GM23338 (cell line): ENCODE data around the gene SOX30. TPM values are rescaled to one million over a fixed set of nuclear protein-coding genes. Genes with fewer than 3 reads are reported as not detected.

ENCODE experiments used
- ATAC-seq: fragments of 200-7000 bp; cut with Tn5 transposase; 3 replicates; pipeline ENCODE4 v1.9.1; 2020
- DNase-seq: peaks from one replicate; pipeline ENCODE4 v3.0.0-alpha.2; 2015; ENCODE audit warnings: low spot score
- H2AFZ ChIP-seq: fragments of 200-600 bp; sonication (generic); 2 replicates; pipeline ENCODE4 v1.8.0; 2016; ENCODE audit warnings: antibody characterized with exemption, mild to moderate bottlenecking, moderate library complexity
- H3F3A ChIP-seq: fragments of 200-600 bp; sonication (generic); replicated peaks from 2 replicates; pipeline ENCODE4 v1.8.0; 2017; ENCODE audit warnings: antibody characterized with exemption, mixed run types, low read depth
- H3K27ac ChIP-seq: fragments of 200-600 bp; sonication (generic); 2 replicates; pipeline ENCODE4 v1.6.1; 2016; ENCODE audit warnings: low read depth
- H3K27me3 ChIP-seq: fragments of 200-600 bp; sonication (generic); 2 replicates; pipeline ENCODE4 v1.8.0; 2016; ENCODE audit warnings: mild to moderate bottlenecking, mixed run types, moderate library complexity; ENCODE audit not compliant: insufficient read depth
- H3K36me3 ChIP-seq: fragments of 200-600 bp; sonication (generic); 2 replicates; pipeline ENCODE4 v1.8.0; 2016; ENCODE audit warnings: mild to moderate bottlenecking; ENCODE audit not compliant: insufficient read depth
- H3K4me1 ChIP-seq: fragments of 200-600 bp; sonication (generic); 2 replicates; pipeline ENCODE4 v1.8.0; 2016; ENCODE audit warnings: mild to moderate bottlenecking, moderate library complexity; ENCODE audit not compliant: insufficient read depth
- H3K4me2 ChIP-seq: fragments of 200-600 bp; sonication (generic); 2 replicates; pipeline ENCODE4 v1.7.1; 2017; ENCODE audit warnings: mixed run types
- H3K4me3 ChIP-seq: fragments of 200-600 bp; sonication (generic); 2 replicates; pipeline ENCODE4 v1.6.1; 2016; ENCODE audit warnings: mixed run types
- H3K79me2 ChIP-seq: fragments of 200-600 bp; sonication (generic); replicated peaks from 2 replicates; pipeline ENCODE4 v1.8.0; 2017; ENCODE audit warnings: mild to moderate bottlenecking; ENCODE audit not compliant: insufficient read depth
- H3K9me2 ChIP-seq: fragments of 200-600 bp; sonication (generic); 2 replicates; pipeline ENCODE4 v1.8.0; 2017; ENCODE audit not compliant: insufficient read depth
- H4K20me1 ChIP-seq: fragments of 200-600 bp; sonication (generic); replicated peaks from 2 replicates; pipeline ENCODE4 v1.8.0; 2017; ENCODE audit warnings: mild to moderate bottlenecking; ENCODE audit not compliant: insufficient read depth
- H3K27ac Mint-ChIP-seq: 2 replicates; pipeline ENCODE4 v1.8.0; 2020; ENCODE audit warnings: inconsistent platforms, mild to moderate bottlenecking, moderate library complexity, mixed read lengths
- H3K27me3 Mint-ChIP-seq: 3 replicates; pipeline ENCODE4 v1.8.0; 2022; ENCODE audit warnings: low read depth, mild to moderate bottlenecking, moderate library complexity, mixed read lengths, inconsistent platforms; ENCODE audit not compliant: insufficient read depth, poor library complexity
- H3K36me3 Mint-ChIP-seq: 3 replicates; pipeline ENCODE4 v1.8.0; 2021; ENCODE audit warnings: low read depth, mild to moderate bottlenecking, inconsistent platforms, moderate library complexity, mixed read lengths
- H3K4me1 Mint-ChIP-seq: 3 replicates; pipeline ENCODE4 v1.8.0; 2020; ENCODE audit warnings: mild to moderate bottlenecking, inconsistent platforms, mixed read lengths
- H3K4me3 Mint-ChIP-seq: 3 replicates; pipeline ENCODE4 v1.8.0; 2021; ENCODE audit warnings: moderate library complexity, mild to moderate bottlenecking, inconsistent platforms, mixed read lengths
- H3K9me3 Mint-ChIP-seq: 3 replicates; pipeline ENCODE4 v1.8.0; 2020; ENCODE audit warnings: moderate library complexity, mild to moderate bottlenecking, inconsistent platforms, mixed read lengths
- CREB1 ChIP-seq: fragments of 250-450 bp; sonication (Bioruptor Pico); IDR thresholded peaks from 2 replicates; pipeline ENCODE4 v1.5.0; 2020; ENCODE audit warnings: low read depth, mild to moderate bottlenecking, moderate library complexity
- ETS1 ChIP-seq: IDR thresholded peaks from 2 replicates; pipeline ENCODE4 v1.6.1; 2016; ENCODE audit warnings: antibody characterized with exemption
- EZH2 ChIP-seq: fragments of 200-600 bp; sonication (generic); IDR thresholded peaks from one replicate; pipeline ENCODE4 v1.8.0; 2017; ENCODE audit warnings: antibody characterized with exemption, mild to moderate bottlenecking, low read depth; ENCODE audit not compliant: unreplicated experiment
- EZH2phosphoT487 ChIP-seq: fragments of 200-600 bp; sonication (generic); IDR thresholded peaks from one replicate; pipeline ENCODE4 v1.8.1; 2018; ENCODE audit warnings: antibody characterized with exemption; ENCODE audit not compliant: unreplicated experiment
- JUNB ChIP-seq: IDR thresholded peaks from one replicate; pipeline ENCODE4 v1.6.1; 2016; ENCODE audit warnings: antibody characterized with exemption; ENCODE audit not compliant: unreplicated experiment
- NANOG ChIP-seq: IDR thresholded peaks from 2 replicates; pipeline ENCODE4 v1.6.1; 2016; ENCODE audit warnings: antibody characterized with exemption, borderline replicate concordance
- POLR2AphosphoS5 ChIP-seq: IDR thresholded peaks from 2 replicates; pipeline ENCODE4 v1.6.1; 2016; ENCODE audit warnings: antibody characterized with exemption, low read depth
- STAT1 ChIP-seq: IDR thresholded peaks from one replicate; pipeline ENCODE4 v1.6.1; 2016; ENCODE audit warnings: antibody characterized with exemption; ENCODE audit not compliant: unreplicated experiment
- ZNF114 ChIP-seq: fragments of 250-450 bp; sonication (Bioruptor Pico); IDR thresholded peaks from 2 replicates; pipeline ENCODE4 v1.5.0; 2020; ENCODE audit warnings: mild to moderate bottlenecking, moderate library complexity
- ZNF331 ChIP-seq: fragments of 250-450 bp; sonication (Bioruptor Pico); IDR thresholded peaks from 2 replicates; pipeline ENCODE4 v1.5.0; 2020; ENCODE audit warnings: low read depth, mild to moderate bottlenecking, moderate library complexity
- polyA plus RNA-seq: library from polyadenylated mRNA; unstranded; fragments of >200 nt; fragmentation: Nextera tagmentation; extraction: Ambion mirVana; gene quantifications from 2 replicates; pipeline ENCODE4 v1.2.1, GENCODE V29; 2016
- total RNA-seq: library from RNA; depleted of rRNA; stranded (reverse); fragments of >200 nt; shearing (Covaris generic); gene quantifications from 2 replicates; pipeline ENCODE4 v1.2.3, GENCODE V29; 2014
- TF ChIP-seq, protein P1 (sequence below): fragments of 250-450 bp; sonication (Bioruptor Pico); IDR thresholded peaks from 2 replicates; pipeline ENCODE4 v1.5.0; 2020; ENCODE audit warnings: mild to moderate bottlenecking, moderate library complexity
- TF ChIP-seq, protein P2 (sequence below): IDR thresholded peaks from one replicate; pipeline ENCODE4 v1.6.1; 2018; ENCODE audit warnings: antibody characterized with exemption; ENCODE audit not compliant: unreplicated experiment
- TF ChIP-seq, protein P3 (sequence below), 2 experiments: fragments of 200-600 bp in 1 of 2; sonication (generic) in 1 of 2; conservative IDR thresholded peaks; 2 replicates each; pipeline versions ENCODE4 v1.5.1 to v1.6.1; 2016 to 2017; ENCODE audit warnings: antibody characterized with exemption in 2 of 2, low read depth in 2 of 2, mild to moderate bottlenecking in 2 of 2, moderate library complexity in 1 of 2

Gene SOX30
- total and polyA plus RNA-seq, 2 experiments from 2014 or later: 0.47 to 1.3 TPM

- TF ChIP-seq, protein P1, sequence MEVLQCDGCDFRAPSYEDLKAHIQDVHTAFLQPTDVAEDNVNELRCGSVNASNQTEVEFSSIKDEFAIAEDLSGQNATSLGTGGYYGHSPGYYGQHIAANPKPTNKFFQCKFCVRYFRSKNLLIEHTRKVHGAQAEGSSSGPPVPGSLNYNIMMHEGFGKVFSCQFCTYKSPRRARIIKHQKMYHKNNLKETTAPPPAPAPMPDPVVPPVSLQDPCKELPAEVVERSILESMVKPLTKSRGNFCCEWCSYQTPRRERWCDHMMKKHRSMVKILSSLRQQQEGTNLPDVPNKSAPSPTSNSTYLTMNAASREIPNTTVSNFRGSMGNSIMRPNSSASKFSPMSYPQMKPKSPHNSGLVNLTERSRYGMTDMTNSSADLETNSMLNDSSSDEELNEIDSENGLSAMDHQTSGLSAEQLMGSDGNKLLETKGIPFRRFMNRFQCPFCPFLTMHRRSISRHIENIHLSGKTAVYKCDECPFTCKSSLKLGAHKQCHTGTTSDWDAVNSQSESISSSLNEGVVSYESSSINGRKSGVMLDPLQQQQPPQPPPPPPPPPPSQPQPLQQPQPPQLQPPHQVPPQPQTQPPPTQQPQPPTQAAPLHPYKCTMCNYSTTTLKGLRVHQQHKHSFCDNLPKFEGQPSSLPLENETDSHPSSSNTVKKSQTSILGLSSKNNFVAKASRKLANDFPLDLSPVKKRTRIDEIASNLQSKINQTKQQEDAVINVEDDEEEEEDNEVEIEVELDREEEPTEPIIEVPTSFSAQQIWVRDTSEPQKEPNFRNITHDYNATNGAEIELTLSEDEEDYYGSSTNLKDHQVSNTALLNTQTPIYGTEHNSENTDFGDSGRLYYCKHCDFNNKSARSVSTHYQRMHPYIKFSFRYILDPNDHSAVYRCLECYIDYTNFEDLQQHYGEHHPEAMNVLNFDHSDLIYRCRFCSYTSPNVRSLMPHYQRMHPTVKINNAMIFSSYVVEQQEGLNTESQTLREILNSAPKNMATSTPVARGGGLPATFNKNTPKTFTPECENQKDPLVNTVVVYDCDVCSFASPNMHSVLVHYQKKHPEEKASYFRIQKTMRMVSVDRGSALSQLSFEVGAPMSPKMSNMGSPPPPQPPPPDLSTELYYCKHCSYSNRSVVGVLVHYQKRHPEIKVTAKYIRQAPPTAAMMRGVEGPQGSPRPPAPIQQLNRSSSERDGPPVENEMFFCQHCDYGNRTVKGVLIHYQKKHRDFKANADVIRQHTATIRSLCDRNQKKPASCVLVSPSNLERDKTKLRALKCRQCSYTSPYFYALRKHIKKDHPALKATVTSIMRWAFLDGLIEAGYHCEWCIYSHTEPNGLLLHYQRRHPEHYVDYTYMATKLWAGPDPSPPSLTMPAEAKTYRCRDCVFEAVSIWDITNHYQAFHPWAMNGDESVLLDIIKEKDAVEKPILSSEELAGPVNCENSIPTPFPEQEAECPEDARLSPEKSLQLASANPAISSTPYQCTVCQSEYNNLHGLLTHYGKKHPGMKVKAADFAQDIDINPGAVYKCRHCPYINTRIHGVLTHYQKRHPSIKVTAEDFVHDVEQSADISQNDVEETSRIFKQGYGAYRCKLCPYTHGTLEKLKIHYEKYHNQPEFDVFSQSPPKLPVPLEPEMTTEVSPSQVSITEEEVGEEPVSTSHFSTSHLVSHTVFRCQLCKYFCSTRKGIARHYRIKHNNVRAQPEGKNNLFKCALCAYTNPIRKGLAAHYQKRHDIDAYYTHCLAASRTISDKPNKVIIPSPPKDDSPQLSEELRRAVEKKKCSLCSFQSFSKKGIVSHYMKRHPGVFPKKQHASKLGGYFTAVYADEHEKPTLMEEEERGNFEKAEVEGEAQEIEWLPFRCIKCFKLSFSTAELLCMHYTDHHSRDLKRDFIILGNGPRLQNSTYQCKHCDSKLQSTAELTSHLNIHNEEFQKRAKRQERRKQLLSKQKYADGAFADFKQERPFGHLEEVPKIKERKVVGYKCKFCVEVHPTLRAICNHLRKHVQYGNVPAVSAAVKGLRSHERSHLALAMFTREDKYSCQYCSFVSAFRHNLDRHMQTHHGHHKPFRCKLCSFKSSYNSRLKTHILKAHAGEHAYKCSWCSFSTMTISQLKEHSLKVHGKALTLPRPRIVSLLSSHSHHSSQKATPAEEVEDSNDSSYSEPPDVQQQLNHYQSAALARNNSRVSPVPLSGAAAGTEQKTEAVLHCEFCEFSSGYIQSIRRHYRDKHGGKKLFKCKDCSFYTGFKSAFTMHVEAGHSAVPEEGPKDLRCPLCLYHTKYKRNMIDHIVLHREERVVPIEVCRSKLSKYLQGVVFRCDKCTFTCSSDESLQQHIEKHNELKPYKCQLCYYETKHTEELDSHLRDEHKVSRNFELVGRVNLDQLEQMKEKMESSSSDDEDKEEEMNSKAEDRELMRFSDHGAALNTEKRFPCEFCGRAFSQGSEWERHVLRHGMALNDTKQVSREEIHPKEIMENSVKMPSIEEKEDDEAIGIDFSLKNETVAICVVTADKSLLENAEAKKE (CRISPR knock-in tag): no peak
- no peak for TF ChIP-seq NANOG
- TF ChIP-seq EZH2phosphoT487: no peak
Observed at GRCh38 chr5:157679801-157680200, 27.6 kb upstream of the SOX30 start (continued).

DNA sequence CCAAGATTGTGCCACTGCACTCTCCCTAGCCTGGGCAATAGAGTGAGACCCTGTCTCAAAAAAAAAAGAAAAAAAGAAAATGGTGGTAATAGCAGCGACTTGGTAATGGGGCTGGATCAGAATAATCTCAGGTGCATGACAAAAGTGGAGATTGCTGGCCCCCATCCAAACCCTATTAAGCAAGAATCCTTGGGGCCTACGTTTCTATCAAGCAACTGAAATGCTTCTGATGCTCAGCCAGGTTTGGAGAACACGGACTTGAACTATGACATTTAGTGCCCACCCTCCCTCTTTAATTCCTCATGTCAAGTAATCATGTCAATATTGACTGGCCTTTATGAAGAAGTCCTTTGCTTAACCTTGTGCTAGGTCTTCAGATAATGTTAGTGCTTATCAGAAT lies 25.7 kb upstream of the SOX30 start:
- H3K9me2 ChIP-seq: no peaks in the 10 kb centered on the region
- DNase-seq: no peak
- TF ChIP-seq CREB1 (CRISPR knock-in tag) (no peak), POLR2AphosphoS5 (no peak), EZH2phosphoT487 (no peak), ZNF114 (no peak), ZNF331 (CRISPR knock-in tag) (no peak), ETS1 (no peak), JUNB (no peak), EZH2 (no peak), NANOG (no peak), STAT1 (no peak)
- TF ChIP-seq, protein P2, sequence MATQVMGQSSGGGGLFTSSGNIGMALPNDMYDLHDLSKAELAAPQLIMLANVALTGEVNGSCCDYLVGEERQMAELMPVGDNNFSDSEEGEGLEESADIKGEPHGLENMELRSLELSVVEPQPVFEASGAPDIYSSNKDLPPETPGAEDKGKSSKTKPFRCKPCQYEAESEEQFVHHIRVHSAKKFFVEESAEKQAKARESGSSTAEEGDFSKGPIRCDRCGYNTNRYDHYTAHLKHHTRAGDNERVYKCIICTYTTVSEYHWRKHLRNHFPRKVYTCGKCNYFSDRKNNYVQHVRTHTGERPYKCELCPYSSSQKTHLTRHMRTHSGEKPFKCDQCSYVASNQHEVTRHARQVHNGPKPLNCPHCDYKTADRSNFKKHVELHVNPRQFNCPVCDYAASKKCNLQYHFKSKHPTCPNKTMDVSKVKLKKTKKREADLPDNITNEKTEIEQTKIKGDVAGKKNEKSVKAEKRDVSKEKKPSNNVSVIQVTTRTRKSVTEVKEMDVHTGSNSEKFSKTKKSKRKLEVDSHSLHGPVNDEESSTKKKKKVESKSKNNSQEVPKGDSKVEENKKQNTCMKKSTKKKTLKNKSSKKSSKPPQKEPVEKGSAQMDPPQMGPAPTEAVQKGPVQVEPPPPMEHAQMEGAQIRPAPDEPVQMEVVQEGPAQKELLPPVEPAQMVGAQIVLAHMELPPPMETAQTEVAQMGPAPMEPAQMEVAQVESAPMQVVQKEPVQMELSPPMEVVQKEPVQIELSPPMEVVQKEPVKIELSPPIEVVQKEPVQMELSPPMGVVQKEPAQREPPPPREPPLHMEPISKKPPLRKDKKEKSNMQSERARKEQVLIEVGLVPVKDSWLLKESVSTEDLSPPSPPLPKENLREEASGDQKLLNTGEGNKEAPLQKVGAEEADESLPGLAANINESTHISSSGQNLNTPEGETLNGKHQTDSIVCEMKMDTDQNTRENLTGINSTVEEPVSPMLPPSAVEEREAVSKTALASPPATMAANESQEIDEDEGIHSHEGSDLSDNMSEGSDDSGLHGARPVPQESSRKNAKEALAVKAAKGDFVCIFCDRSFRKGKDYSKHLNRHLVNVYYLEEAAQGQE: no peak
- TF ChIP-seq, protein P3, sequence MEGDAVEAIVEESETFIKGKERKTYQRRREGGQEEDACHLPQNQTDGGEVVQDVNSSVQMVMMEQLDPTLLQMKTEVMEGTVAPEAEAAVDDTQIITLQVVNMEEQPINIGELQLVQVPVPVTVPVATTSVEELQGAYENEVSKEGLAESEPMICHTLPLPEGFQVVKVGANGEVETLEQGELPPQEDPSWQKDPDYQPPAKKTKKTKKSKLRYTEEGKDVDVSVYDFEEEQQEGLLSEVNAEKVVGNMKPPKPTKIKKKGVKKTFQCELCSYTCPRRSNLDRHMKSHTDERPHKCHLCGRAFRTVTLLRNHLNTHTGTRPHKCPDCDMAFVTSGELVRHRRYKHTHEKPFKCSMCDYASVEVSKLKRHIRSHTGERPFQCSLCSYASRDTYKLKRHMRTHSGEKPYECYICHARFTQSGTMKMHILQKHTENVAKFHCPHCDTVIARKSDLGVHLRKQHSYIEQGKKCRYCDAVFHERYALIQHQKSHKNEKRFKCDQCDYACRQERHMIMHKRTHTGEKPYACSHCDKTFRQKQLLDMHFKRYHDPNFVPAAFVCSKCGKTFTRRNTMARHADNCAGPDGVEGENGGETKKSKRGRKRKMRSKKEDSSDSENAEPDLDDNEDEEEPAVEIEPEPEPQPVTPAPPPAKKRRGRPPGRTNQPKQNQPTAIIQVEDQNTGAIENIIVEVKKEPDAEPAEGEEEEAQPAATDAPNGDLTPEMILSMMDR (conservative IDR thresholded peaks at IDR 0.05; ENCODE audit: low read depth in 2 of 2): no peak

More for the DNA sequence above, 25.7 kb upstream of the SOX30 start:
- ATAC-seq: no peak
- no peaks in the 10 kb centered on the region for H3K79me2 ChIP-seq
- H3K4me1 ChIP-seq: no peaks in the 10 kb centered on the region
- no peak overlapping the region for H3K27ac Mint-ChIP-seq
- H3K27me3 ChIP-seq: peaks cover 6% of the 10 kb centered on the region
- no peak overlapping the region for H2AFZ ChIP-seq
- no peak overlapping the region for H3K4me3 Mint-ChIP-seq
- H4K20me1 ChIP-seq: no peaks in the 10 kb centered on the region
- no peaks in the 10 kb centered on the region for H3K36me3 ChIP-seq
- H3K4me2 ChIP-seq: no peak overlapping the region
- H3K9me3 Mint-ChIP-seq: no peaks in the 10 kb centered on the region
- no peak overlapping the region for H3K4me3 ChIP-seq
- H3K27ac ChIP-seq: no peak overlapping the region
- no peaks in the 10 kb centered on the region for H3F3A ChIP-seq
- no peaks in the 10 kb centered on the region for H3K4me1 Mint-ChIP-seq
- no peaks in the 10 kb centered on the region for H3K36me3 Mint-ChIP-seq
- H3K27me3 Mint-ChIP-seq: peaks cover 12% of the 10 kb centered on the region
